ENCODE data around the gene ANKRD6.

DNA sequence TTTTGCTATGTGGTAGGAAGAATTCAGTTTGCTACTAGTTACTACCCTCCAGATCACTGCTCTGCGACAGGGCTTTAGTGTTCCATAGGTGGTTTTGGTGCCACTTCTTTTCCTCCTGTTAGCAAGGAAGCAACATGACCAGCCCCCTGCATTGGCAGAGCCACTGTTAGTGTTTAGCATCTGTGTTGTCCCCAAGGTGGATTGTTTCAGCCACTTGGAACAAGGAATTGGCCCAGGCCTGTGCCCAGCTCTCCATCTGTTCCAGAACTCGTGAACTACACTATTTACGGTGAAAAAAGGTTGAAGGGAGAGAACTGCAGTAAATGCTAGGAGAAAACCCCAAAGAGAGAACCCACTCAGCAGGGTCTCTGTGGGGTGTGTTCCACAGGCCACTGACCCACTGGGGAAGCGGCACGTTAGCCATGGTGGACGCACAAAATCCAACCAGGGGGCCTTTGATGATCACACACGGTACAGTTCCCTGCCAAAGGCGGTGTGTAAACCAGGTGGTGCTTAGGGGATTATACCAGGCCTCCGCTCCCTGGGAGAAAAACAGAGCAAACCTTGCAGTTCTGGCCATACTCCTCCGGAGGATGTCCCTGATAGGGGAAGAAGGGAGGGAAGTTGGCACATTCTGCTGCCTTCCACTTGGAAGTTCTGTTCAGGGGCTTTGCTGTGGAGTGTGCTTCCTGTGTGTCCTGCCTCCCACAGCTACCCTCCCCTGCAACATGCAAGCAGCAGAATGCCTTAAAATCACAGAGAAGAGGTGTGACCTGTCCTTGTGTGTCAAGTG lies 133.3 kb downstream of the ANKRD6 start:
- no peak for TF ChIP-seq EZH2phosphoT487 (conservative IDR thresholded peaks at IDR 0.05; ENCODE audit: low read length)
- TF ChIP-seq, protein P1, sequence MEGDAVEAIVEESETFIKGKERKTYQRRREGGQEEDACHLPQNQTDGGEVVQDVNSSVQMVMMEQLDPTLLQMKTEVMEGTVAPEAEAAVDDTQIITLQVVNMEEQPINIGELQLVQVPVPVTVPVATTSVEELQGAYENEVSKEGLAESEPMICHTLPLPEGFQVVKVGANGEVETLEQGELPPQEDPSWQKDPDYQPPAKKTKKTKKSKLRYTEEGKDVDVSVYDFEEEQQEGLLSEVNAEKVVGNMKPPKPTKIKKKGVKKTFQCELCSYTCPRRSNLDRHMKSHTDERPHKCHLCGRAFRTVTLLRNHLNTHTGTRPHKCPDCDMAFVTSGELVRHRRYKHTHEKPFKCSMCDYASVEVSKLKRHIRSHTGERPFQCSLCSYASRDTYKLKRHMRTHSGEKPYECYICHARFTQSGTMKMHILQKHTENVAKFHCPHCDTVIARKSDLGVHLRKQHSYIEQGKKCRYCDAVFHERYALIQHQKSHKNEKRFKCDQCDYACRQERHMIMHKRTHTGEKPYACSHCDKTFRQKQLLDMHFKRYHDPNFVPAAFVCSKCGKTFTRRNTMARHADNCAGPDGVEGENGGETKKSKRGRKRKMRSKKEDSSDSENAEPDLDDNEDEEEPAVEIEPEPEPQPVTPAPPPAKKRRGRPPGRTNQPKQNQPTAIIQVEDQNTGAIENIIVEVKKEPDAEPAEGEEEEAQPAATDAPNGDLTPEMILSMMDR (IDR thresholded peaks at IDR 0.05; ENCODE audit: insufficient read depth, low read length, poor library complexity, severe bottlenecking): no peak
